Stimulated activated CD8-positive, alpha-beta memory T cell treated with anti-CD3 and anti-CD28 coated beads, Interleukin-2, amount 100 ng/mL, for 1 hour (primary cell): ENCODE data around the gene TAC3.
"Not testable (repeated sequence)": the region's sequence is repeated elsewhere in the genome, so short reads cannot be mapped to it uniquely, and the experiment has no call there.

ENCODE experiments used
- DNase-seq, 2 donors: peaks; one replicate each; pipeline ENCODE4 v3.0.0-alpha.2; 2020; ENCODE audit warnings: low read depth in 2 of 2

The TAC3 gene

GRCh38 chr12:57016348-57016747 is at the start of gene TAC3:
Gene TAC3, minus strand, starts transcription at chr12:57016529. Its CDS starts 732 bp downstream, at chr12:57015797.
- no peak for DNase-seq

- no peak for DNase-seq
Observed at GRCh38 chr12:57063991-57064685, 47.8 kb upstream of the TAC3 start.

GRCh38 chr12:57058454-57058853 is 42.1 kb upstream of the TAC3 start:
- DNase-seq = no peak

GRCh38 chr12:57057067-57057751 is 40.9 kb upstream of the TAC3 start:
- DNase-seq = no peak

GRCh38 chr12:57055824-57056223 is 39.5 kb upstream of the TAC3 start:
- no peak for DNase-seq

GRCh38 chr12:57053901-57054300 is 37.6 kb upstream of the TAC3 start:
- not testable (repeated sequence) for DNase-seq

GRCh38 chr12:57053146-57053545 is 36.8 kb upstream of the TAC3 start:
- DNase-seq = not testable (repeated sequence)

- no peak for DNase-seq
Observed at GRCh38 chr12:57051011-57051410, 34.7 kb upstream of the TAC3 start.

GRCh38 chr12:57049890-57050289 is 33.6 kb upstream of the TAC3 start, which contains the start of gene MYO1A:
Gene MYO1A, minus strand, starts transcription at chr12:57050129. Its CDS starts 1,806 bp downstream, at chr12:57048323.
- no peak for DNase-seq

GRCh38 chr12:57049119-57049446 is 32.8 kb upstream of the TAC3 start:
- DNase-seq = no peak

GRCh38 chr12:57048423-57049118 is 32.2 kb upstream of the TAC3 start:
- no peak for DNase-seq

GRCh38 chr12:57047981-57048380 is 31.7 kb upstream of the TAC3 start:
- DNase-seq = no peak

GRCh38 chr12:57046947-57047890 is 30.9 kb upstream of the TAC3 start:
- DNase-seq = no peak

- no peak for DNase-seq
Observed at GRCh38 chr12:57046086-57046791, 29.9 kb upstream of the TAC3 start.

- DNase-seq = no peak
Observed at GRCh38 chr12:57044889-57045288, 28.6 kb upstream of the TAC3 start.

- DNase-seq = no peak
Observed at GRCh38 chr12:57044468-57044867, 28.1 kb upstream of the TAC3 start.

GRCh38 chr12:57042695-57043094 is 26.4 kb upstream of the TAC3 start:
- no peak for DNase-seq

GRCh38 chr12:57040750-57041149 is 24.4 kb upstream of the TAC3 start:
- no peak for DNase-seq

GRCh38 chr12:57040211-57040610 is 23.9 kb upstream of the TAC3 start:
- DNase-seq = no peak

- no peak for DNase-seq
Observed at GRCh38 chr12:57039016-57039798, 22.9 kb upstream of the TAC3 start.
